ENCODE results near the gene ZNF521.

The ZNF521 gene

DNA sequence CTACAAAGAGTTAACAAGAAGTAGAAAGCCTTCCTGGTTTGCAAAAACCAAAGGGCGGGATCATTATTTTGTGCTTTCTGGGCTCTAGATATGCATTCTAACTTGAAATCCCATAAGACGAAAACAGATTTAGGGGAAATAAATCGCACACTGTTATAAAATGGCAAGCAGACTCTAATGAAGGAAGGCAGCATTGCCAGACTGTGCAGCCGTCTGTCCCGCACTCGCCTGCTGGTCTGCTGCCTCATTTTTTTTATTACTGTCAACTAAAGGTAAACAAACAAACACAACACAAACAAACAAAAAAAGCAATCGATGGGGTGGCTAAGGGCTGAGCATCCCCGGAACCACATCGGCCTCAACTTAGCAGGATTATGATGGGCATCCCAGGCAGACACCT, 24.4 kb downstream of the ZNF521 start:
- H3K4me1 ChIP-seq (ENCODE audit: insufficient read depth, low read length) = peaks cover 31% of the 10 kb centered on the region
- H3K4me3 ChIP-seq (ENCODE audit: low read length) = no peak overlapping the region
- H3K36me3 ChIP-seq (ENCODE audit: insufficient read depth, low read length) = peaks cover 3% of the 10 kb centered on the region
- no peak overlapping the region for H2AFZ ChIP-seq (ENCODE audit: low read depth, low read length)
- no peaks in the 10 kb centered on the region for H3K27me3 ChIP-seq (ENCODE audit: insufficient read depth, low read length)
- no peaks in the 10 kb centered on the region for H3K9me3 ChIP-seq (ENCODE audit: low read length)

DNA sequence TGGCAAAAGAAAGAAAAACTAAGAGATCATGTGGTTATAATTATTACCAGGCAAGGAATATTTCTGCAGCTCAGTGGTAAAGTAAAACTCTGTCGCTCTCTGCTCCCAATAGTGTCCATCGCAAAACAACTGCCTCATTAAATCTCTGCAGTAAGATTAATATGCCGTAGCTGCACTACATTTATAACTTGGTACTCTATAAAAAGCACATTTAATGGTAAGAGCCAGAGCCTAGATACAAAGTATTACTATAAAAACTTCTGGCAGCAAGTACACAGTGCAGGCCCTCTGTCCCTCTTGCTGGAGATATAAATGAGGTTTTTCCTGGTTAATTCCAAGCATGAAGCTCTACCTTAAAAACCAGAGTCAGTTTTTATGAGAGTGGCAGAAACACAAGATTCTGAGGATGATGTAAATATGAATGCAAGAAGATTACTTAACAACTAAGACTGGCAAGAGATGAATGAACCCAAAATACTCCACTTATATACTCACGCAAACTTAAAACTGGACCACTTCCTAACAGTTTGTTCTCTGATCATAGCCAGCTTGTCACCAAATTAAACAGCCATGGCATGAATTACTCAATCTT, 25.5 kb downstream of the ZNF521 start:
- no peak overlapping the region for H3K4me3 ChIP-seq (ENCODE audit: low read length)
- no peaks in the 10 kb centered on the region for H3K27me3 ChIP-seq (ENCODE audit: insufficient read depth, low read length)
- peaks cover 11% of the 10 kb centered on the region for H3K36me3 ChIP-seq (ENCODE audit: insufficient read depth, low read length)
- H3K9me3 ChIP-seq (ENCODE audit: low read length) = no peaks in the 10 kb centered on the region
- H3K4me1 ChIP-seq (ENCODE audit: insufficient read depth, low read length) = peaks cover 26% of the 10 kb centered on the region
- H2AFZ ChIP-seq (ENCODE audit: low read depth, low read length) = no peak overlapping the region

DNA sequence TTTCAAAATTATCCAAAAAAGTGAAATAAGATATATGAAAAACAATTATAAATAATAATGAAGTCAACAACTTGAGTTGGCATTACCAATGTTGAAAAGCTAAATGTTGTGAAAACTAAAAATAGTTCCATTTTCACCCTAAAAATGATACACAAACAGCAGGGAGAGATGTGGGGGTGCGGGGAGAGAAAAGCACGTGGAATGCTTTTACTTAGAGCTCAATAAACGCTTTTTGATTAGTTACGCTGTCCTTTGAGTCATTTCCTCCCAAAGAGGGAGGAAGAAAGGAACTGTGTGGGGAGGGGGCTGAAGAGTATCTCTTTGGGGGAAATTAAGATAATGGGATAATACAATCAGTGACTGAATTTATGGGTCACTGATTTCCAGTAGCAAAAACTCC, 29.2 kb downstream of the ZNF521 start:
- Histone ChIP-seq H3K4me3 (ENCODE audit: low read length) (no peak overlapping the region), H2AFZ (ENCODE audit: low read depth, low read length) (no peak overlapping the region), H3K36me3 (ENCODE audit: insufficient read depth, low read length) (peaks cover 47% of the 10 kb centered on the region), H3K9me3 (ENCODE audit: low read length) (no peaks in the 10 kb centered on the region), H3K27me3 (ENCODE audit: insufficient read depth, low read length) (no peaks in the 10 kb centered on the region), H3K4me1 (ENCODE audit: insufficient read depth, low read length) (peaks cover 20% of the 10 kb centered on the region)

DNA sequence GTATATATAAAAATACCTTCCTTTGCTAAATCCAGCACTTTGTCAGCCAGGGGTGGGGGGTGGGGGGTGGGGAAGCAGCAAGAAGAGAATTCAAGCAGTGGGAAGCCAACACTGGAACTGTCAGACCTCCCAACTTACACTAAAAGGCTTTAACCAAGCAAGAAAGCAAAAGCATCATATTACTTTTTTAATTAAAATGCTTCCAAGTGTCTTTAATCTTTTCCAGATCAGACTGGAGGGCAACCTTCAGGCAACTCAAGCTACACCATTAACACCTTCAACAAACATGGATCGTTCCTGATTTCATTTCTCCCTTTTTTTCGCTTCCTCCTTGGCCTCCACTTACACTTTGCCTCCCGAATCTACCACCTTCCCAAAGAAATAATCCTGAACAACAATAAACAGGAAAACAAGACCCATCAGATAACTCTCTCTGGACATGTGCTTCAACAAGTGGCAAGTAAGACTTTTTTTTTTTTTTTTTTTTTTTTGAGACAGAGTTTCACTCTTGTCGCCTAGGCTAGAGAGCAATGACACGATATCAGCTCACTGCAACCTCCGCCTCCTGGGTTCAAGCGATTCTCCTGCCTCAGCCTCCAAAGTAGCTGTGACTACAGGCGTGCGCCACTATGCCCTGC, 35.5 kb downstream of the ZNF521 start:
- Histone ChIP-seq H3K9me3 (ENCODE audit: low read length) (no peaks in the 10 kb centered on the region), H3K36me3 (ENCODE audit: insufficient read depth, low read length) (peaks cover 77% of the 10 kb centered on the region), H2AFZ (ENCODE audit: low read depth, low read length) (no peak overlapping the region), H3K4me3 (ENCODE audit: low read length) (no peak overlapping the region), H3K4me1 (ENCODE audit: insufficient read depth, low read length) (no peaks in the 10 kb centered on the region), H3K27me3 (ENCODE audit: insufficient read depth, low read length) (no peaks in the 10 kb centered on the region)

DNA sequence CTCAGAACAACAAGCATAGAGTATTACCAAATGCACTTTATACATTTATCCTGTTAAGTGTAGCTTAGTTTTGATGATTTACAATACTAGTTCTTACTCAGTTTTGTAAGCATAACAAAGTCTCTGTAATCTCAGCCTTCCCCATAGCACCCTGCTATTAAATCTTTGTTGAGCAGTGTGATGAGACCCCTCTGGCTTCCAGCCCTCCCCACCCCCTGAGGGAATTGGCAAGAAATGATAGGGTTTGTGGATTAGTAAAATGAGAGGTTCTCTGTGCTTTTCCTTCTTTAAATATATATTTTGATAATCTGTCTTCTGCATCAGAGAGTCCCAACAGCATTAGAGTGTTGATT, 37.2 kb downstream of the ZNF521 start:
- Histone ChIP-seq H2AFZ (ENCODE audit: low read depth, low read length) (no peak overlapping the region), H3K36me3 (ENCODE audit: insufficient read depth, low read length) (peaks cover 68% of the 10 kb centered on the region), H3K27me3 (ENCODE audit: insufficient read depth, low read length) (no peaks in the 10 kb centered on the region), H3K9me3 (ENCODE audit: low read length) (no peaks in the 10 kb centered on the region), H3K4me3 (ENCODE audit: low read length) (no peak overlapping the region), H3K4me1 (ENCODE audit: insufficient read depth, low read length) (no peaks in the 10 kb centered on the region)

DNA sequence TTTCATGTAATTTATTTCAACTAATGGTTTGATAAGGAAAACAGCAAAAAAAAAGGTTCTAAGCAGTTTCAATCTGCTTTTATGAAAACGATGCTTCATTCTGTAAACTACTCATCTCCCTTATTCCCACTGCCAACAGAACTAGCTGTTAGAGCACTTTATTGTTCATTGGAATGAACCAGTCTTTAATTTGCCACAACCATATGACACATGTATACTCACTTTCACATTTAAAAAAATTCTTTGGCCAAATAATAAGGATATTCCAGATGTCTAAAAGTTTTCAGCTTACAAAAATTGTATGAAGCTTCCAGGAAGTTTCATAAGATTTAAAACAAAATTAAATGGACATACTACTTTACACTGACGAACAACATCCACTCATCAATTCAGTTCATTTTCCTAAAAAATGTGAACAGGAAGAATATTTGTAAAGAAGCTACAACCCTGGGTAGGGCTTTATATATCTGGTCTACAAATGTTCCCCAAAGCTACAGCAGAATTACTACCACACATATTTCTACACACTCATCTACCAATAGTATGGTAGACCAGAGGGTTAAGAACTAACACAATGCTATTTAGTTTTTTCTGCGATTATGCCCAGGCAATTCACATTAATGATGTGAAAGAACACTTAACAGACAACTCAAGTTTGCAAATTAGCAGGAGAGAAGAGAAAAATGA, 37.7 kb downstream of the ZNF521 start:
- no peaks in the 10 kb centered on the region for H3K27me3 ChIP-seq (ENCODE audit: insufficient read depth, low read length)
- no peaks in the 10 kb centered on the region for H3K9me3 ChIP-seq (ENCODE audit: low read length)
- no peak overlapping the region for H3K4me3 ChIP-seq (ENCODE audit: low read length)
- H3K4me1 ChIP-seq (ENCODE audit: insufficient read depth, low read length) = no peaks in the 10 kb centered on the region
- peaks cover 64% of the 10 kb centered on the region for H3K36me3 ChIP-seq (ENCODE audit: insufficient read depth, low read length)
- H2AFZ ChIP-seq (ENCODE audit: low read depth, low read length) = no peak overlapping the region

DNA sequence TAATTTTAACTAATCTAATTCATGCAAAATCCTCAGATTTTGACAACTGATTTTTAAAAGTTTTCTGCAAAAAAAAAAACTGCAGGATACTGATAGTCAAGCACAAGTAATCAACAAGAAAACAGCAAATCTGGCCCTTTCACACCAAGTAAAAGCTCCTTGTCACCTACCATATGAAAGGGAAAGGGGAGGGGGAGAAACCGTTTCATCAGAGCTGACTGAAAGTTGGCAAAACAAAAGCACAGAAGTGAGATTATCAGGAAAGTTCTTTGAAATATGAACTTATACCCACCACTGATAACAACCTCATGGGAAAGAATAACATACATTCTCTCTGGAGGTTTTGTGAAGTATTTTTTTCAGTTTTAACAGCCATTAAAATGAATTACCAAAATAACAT, 38.7 kb downstream of the ZNF521 start:
- Histone ChIP-seq H3K27me3 (ENCODE audit: insufficient read depth, low read length) (no peaks in the 10 kb centered on the region), H3K4me1 (ENCODE audit: insufficient read depth, low read length) (no peaks in the 10 kb centered on the region), H3K36me3 (ENCODE audit: insufficient read depth, low read length) (peaks cover 58% of the 10 kb centered on the region), H2AFZ (ENCODE audit: low read depth, low read length) (no peak overlapping the region), H3K4me3 (ENCODE audit: low read length) (no peak overlapping the region), H3K9me3 (ENCODE audit: low read length) (no peaks in the 10 kb centered on the region)

DNA sequence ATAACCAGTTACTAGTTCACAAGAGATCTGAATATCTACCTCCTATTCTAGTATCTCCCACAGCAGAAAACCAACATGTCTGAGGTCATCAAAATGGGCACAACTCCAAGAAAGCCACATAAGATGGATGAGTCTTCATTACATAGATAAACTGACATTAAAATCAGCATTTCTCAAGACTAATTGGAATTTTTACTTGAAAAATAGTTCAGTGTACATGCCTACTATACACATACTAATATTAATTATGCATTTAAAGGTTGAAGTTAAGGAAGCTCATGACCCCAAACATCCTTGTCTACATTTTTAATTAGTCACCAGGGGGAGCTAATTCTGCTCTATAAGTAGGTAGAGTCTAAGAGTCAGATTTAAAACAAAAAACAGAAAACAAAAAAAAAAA, 41.9 kb downstream of the ZNF521 start:
- Histone ChIP-seq H3K27me3 (ENCODE audit: insufficient read depth, low read length) (no peaks in the 10 kb centered on the region), H3K9me3 (ENCODE audit: low read length) (no peaks in the 10 kb centered on the region), H3K36me3 (ENCODE audit: insufficient read depth, low read length) (peaks cover 34% of the 10 kb centered on the region), H2AFZ (ENCODE audit: low read depth, low read length) (no peak overlapping the region), H3K4me3 (ENCODE audit: low read length) (no peak overlapping the region), H3K4me1 (ENCODE audit: insufficient read depth, low read length) (no peaks in the 10 kb centered on the region)

DNA sequence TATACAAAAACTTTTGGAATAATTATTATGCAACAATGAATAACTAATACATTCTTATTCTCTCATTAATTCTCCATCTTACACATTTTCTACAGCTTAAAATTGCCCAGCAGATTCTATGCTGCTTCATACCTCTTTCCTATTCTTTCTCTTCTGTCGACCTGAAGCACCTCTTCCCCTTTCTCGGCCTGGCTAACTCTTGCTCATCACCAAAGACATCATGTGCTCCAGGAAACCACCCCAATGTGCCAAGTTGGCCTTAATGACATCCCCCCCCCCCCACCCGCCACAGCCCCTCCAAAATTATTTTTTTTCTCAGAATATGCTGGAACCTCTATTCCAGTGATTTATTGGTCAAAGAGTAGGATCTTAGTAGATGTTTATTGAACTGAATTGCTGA, 43.6 kb downstream of the ZNF521 start:
- Histone ChIP-seq H3K9me3 (ENCODE audit: low read length) (no peaks in the 10 kb centered on the region), H3K4me3 (ENCODE audit: low read length) (no peak overlapping the region), H3K36me3 (ENCODE audit: insufficient read depth, low read length) (peaks cover 29% of the 10 kb centered on the region), H3K4me1 (ENCODE audit: insufficient read depth, low read length) (no peaks in the 10 kb centered on the region), H3K27me3 (ENCODE audit: insufficient read depth, low read length) (no peaks in the 10 kb centered on the region), H2AFZ (ENCODE audit: low read depth, low read length) (no peak overlapping the region)

DNA sequence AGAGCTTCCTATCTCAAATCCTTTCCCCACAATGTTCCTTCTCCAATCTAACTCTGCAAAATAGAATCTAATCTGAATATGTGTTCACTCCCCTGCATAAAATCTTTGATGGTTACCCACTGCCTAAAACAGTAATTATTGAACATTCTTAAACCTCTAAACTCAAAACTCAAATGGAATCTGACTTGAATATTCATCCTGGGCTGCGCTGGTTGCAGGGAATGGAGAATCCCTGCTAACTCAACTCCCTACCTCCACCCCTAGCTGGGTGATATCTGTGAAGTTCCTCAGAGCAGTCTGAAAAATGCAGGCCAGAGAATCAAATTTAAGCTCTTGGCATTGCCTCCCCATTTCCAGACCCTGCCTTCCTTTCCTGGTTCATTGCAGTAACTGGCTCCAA, 44.8 kb downstream of the ZNF521 start:
- Histone ChIP-seq H3K9me3 (ENCODE audit: low read length) (peaks cover under 1% of the 10 kb centered on the region), H2AFZ (ENCODE audit: low read depth, low read length) (no peak overlapping the region), H3K4me3 (ENCODE audit: low read length) (no peak overlapping the region), H3K27me3 (ENCODE audit: insufficient read depth, low read length) (no peaks in the 10 kb centered on the region), H3K36me3 (ENCODE audit: insufficient read depth, low read length) (peaks cover 24% of the 10 kb centered on the region), H3K4me1 (ENCODE audit: insufficient read depth, low read length) (no peaks in the 10 kb centered on the region)

DNA sequence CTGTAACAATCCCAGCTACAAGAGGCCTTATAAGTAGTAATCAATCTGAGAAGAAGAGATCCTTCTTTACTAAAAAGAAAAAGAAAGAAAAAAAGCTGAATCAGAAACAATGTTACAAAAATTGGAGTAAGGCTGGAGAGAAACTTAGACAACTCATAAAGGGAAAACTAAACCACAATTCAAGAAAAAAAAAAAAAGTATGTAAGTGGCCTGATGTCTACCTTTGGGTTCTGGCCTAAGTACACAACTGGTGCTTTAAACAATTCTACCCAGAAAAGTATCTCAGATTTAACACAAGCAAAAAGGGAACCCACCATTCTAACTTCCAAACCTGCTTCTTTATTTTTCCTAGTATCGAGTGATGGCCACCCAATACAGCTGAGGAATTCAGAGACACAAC, 45.3 kb downstream of the ZNF521 start:
- Histone ChIP-seq H3K4me3 (ENCODE audit: low read length) (no peak overlapping the region), H3K36me3 (ENCODE audit: insufficient read depth, low read length) (peaks cover 30% of the 10 kb centered on the region), H3K27me3 (ENCODE audit: insufficient read depth, low read length) (no peaks in the 10 kb centered on the region), H2AFZ (ENCODE audit: low read depth, low read length) (no peak overlapping the region), H3K4me1 (ENCODE audit: insufficient read depth, low read length) (no peaks in the 10 kb centered on the region), H3K9me3 (ENCODE audit: low read length) (peaks cover 3% of the 10 kb centered on the region)

DNA sequence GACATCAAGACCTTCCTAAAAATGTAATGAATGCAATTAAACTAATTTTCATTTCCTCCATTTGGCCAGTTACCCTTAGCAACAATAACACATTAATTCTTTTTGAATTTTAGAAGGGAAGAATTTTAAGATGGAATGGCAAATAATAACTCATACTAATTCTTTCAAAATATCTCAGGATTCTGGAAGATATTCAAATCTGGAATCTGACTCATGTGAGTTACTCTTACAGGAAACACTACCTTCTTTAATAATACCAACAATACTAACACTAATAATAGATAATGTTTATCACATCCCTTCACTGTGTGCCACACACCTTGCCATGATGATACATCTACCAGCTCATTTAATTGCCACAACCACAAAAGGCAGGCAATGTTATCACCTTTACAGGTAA, 46.4 kb downstream of the ZNF521 start:
- no peaks in the 10 kb centered on the region for H3K27me3 ChIP-seq (ENCODE audit: insufficient read depth, low read length)
- no peak overlapping the region for H3K4me3 ChIP-seq (ENCODE audit: low read length)
- no peak overlapping the region for H2AFZ ChIP-seq (ENCODE audit: low read depth, low read length)
- H3K36me3 ChIP-seq (ENCODE audit: insufficient read depth, low read length) = peaks cover 37% of the 10 kb centered on the region
- H3K9me3 ChIP-seq (ENCODE audit: low read length) = peaks cover 5% of the 10 kb centered on the region
- no peaks in the 10 kb centered on the region for H3K4me1 ChIP-seq (ENCODE audit: insufficient read depth, low read length)

DNA sequence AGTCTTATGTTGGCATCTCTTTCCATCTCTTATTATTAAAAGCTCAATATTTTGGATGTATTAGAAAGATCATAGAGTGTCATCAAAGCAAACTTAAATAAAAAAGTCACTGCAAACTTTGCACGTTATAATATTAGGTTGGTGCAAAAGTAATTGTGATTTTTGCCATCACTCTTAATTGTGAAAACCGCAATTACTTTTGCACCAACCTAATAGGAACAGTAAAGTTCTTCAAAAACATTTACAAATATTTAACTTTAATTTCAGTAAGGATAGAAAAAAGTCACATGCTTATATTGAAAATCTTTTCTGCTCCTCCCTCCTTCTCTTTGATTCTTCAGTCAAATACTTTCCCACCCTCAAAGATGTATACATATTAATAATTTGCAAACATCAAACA, 51.5 kb downstream of the ZNF521 start:
- H3K4me3 ChIP-seq (ENCODE audit: low read length) = no peak overlapping the region
- H2AFZ ChIP-seq (ENCODE audit: low read depth, low read length) = no peak overlapping the region
- peaks cover 40% of the 10 kb centered on the region for H3K36me3 ChIP-seq (ENCODE audit: insufficient read depth, low read length)
- H3K9me3 ChIP-seq (ENCODE audit: low read length) = peaks cover 9% of the 10 kb centered on the region
- H3K27me3 ChIP-seq (ENCODE audit: insufficient read depth, low read length) = no peaks in the 10 kb centered on the region
- no peaks in the 10 kb centered on the region for H3K4me1 ChIP-seq (ENCODE audit: insufficient read depth, low read length)
